GM13977 (cell line): ENCODE results near the gene STMN1.
A peak's percentile ranks its signal among the peaks of the same experiment; 100 is the strongest.

Experiments
- DNase-seq: peaks from one replicate; pipeline ENCODE4 v3.0.0; 2012; ENCODE audit warnings: low spot score
- CTCF ChIP-seq: IDR thresholded peaks from 2 replicates; pipeline ENCODE4 v1.5.1; 2012; ENCODE audit warnings: mild to moderate bottlenecking, control low read depth; ENCODE audit not compliant: insufficient read depth; ENCODE audit errors: extremely low read depth, missing control alignments
- in situ Hi-C: fragments of 300-500 bp; cut with MboI; formaldehyde crosslinking; loops from one replicate; pipeline ENCODE4 v1.12.0; 2022; ENCODE audit warnings: low sequenced_read_pairs, low pct_unique_long_range_greater_than_20kb, mixed read lengths, inconsistent platforms; ENCODE audit not compliant: unreplicated experiment

Gene STMN1

DNA sequence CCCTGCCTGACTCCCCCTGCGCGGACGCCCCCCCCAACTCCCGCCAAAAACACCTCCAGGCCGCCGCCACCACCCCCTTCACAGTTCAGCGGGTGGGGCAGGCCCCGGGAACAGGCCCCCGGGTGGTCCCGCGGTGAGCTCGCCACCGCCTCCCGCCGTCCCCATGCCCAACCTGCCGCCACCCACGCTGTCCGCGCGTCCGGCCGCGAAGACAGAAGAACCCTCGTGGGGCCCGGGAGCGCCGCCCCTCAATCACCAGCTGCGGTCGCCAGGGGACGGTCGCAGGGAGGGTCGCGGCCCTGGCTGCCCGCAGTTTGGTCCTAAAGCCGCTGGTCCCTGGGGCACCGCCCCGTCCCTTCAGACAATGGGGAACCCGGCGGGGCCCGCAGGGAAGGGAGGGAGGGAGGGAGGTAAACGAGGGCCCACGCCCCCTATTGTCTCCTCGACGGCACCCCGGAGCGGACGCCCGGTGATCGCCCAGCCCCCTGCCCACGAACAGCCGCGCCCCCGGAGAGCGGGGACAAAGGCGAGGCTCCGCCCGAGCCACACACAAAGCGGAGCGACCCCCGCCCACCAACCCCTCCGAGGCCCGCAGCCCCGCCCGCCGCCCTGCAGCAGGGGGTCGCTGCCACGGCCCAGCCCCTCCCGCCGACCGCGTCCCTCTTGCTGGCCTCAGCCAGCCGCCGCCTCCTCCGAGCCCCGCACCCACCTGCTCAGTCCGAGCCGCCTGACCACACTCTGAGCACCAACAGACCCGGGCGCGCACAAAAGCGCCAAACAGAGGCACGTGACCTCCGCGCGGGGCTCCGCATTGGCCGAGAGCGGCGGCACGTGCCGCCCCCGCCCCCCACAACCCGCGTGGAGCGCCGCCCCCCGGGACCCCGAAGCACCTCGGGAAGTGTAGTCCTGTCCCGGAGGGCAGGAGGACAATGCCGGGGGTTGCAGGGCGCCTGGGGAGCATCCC lies at the start of gene STMN1:
Gene STMN1 (minus strand): TSS at position 740 of the 964 bp plus-strand sequence. CDS start 1,743 bp downstream, outside the sequence.
- TF ChIP-seq CTCF = no peak
- in situ Hi-C loops = no loop called here
- peak; percentile 93 for DNase-seq

DNA sequence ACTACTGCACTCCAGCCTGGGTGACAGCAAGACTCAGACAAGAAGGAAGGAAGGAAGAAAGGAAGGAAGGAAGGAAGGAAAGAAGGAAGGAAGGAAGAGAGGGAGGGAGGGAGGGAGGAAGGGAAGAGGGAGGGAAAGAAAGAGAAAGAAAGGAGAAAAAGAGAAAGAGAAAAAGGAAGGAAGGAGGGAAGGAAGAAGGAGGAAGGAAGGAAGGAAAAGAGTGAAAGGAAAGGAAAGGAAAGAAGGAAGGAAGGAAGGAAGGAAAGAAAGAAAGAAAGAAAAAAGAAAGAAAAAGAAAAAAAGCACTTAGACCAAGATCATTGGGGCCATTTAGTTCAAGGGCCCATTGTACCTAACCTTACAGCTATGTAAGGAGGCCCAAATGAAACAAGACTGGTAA lies 49.3 kb upstream of the STMN1 start:
- in situ Hi-C loops = no loop called here
- no peak for DNase-seq

DNA sequence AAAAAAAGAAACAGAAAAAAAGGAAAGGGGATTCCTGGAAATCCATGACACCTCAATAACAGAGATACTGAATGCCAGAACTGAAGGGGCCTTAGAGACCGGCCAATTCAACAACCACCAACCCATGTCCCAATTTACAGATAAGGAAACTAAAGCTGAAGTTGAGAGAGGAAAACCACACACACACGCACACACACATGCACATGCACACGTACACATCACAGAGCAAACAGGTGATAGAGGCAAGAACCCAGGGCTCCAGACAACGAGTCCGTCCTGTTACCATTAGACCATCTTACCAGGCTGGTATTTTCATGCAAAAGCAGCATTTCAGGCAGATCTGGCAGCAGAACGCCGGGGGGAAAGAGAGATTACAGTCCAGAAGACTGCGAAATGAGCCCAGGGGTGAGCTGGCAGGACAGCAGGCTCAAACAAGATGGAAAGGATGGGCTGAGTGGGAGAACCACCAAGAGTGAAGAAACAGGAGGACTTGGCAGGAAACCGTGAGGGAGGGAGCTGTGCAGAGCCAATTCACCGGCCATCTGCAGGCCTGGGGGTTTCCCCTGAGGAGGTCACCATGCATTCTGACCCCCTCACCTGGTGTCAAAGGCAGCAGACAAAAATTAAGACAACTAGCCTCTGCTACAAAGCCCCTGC lies 48.2 kb upstream of the STMN1 start:
- in situ Hi-C loops = no loop called here
- no peak for DNase-seq
- no peak for TF ChIP-seq CTCF

More for the DNA sequence above, 49.3 kb upstream of the STMN1 start:
- no peak for TF ChIP-seq CTCF

DNA sequence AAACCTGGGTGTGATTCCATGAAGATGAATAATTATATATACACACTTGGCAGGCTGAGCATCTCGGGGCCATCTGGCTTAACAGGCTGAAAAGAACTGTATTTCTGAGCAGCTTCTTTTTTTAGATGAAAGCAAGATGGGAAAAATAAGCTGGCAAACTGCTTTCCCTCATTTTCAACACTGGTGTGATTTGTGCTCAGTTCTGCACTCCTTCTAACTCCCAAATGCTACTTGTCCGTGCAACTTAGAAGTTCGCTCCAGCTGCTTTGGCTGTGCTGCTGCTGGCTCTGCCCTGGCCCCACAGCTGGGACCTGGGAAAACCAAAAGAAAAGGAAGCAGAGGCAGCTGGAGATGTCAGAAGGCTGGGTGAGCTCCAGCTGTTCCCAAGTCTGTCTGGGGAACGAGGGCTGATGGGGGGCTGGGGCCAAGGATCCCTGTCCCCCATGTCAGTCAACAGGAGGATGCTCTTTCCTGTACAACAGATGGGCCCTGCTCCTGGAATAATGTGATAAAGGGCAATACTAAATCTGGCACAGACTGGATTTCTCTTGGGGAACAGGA lies 46.7 kb upstream of the STMN1 start:
- TF ChIP-seq CTCF = no peak
- in situ Hi-C loops = no loop called here
- DNase-seq = no peak

DNA sequence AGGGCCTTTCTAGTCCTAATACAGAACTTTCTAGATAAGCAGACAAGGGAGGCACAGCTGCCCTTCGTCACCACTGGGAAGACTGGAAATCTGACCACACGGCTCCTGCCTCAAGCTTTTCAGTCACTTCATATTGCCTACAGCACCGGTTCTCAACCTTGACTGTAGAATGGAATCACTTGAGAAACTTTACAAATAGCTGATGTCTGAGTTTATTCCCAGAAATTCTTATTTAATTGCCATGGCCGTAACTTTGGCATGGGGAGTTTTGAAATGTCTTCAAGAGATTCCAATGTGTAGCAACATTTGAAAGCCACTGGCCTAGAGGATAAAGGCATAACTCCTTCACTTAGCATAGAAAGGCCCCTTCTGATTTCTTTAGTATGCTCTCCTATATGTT lies 42.4 kb upstream of the STMN1 start:
- no peak for TF ChIP-seq CTCF
- no peak for DNase-seq
- in situ Hi-C loops = no loop called here

DNA sequence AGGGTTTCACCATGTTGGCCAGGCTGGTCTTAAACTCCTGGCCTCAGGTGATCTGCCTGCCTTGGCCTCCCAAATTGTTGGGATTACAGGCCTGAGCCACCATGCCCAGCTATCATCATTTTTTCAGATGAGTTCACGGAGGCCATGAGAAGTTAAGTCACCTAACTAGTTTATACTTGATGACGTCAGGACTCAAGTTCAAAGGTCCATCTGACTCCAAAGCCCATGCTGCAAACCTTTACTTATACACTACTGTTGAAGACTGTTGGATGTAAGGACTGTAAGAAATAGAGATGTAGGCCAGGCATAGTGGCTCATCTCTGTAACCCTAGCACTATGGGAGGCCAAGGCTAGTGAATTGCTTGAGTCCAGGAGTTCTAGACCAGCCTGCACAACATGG lies 40.8 kb upstream of the STMN1 start:
- TF ChIP-seq CTCF = no peak
- in situ Hi-C loops = no loop called here
- no peak for DNase-seq
